Spleen (tissue), 7 donors: ENCODE data around the gene LDB2.

Source experiments
- POLR2A ChIP-seq, 3 donors: fragments of 450-650 bp; IDR thresholded peaks; one replicate each; pipeline ENCODE4 v1.5.1; 2017; ENCODE audit warnings: antibody characterized with exemption in 3 of 3, mild to moderate bottlenecking in 1 of 3
- TF ChIP-seq, protein P1 (sequence below), 11 experiments: fragments of 200-600 bp in 7 of 11; fragments of 450-650 bp in 4 of 11; sonication (generic) in 4 of 11; IDR thresholded peaks in 8 of 11; conservative IDR thresholded peaks in 3 of 11; 1 replicate in 7 of 11; 2 replicates in 4 of 11; pipeline versions ENCODE4 v1.4.0 to v1.8.0; 2016 to 2021; ENCODE audit warnings: antibody characterized with exemption in 11 of 11, inconsistent platforms in 4 of 11, mild to moderate bottlenecking in 1 of 11
- donor health status: DM: no; HTN: no; CAD: no; lungs with moderate emphysema.
- donor health status: DM: no; HTN: no; CAD: no.
- donor health status: DM: no; HTN: no; CAD: no.

DNA sequence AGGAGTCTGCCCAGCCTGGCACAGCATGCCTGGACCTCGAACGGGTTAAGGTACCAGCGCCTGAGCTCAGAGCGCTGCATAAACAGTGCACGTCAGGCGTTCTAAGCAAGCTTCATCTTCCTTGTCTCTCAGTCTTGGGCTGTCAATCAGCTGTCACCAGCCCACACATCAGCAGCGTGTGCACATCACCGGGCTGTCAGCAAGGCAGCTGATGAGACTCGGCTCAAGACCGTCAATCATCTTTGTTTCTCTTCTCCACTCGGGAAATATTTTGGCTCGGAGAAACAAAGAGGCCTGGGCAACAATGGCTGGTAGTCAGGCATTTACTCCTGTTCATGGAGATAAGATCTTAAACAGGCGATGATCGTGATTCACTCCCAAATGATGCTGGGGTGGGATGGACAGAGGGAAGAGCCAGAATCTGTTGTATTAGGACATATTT is 141.3 kb downstream of the LDB2 start:
- TF ChIP-seq, protein P1, sequence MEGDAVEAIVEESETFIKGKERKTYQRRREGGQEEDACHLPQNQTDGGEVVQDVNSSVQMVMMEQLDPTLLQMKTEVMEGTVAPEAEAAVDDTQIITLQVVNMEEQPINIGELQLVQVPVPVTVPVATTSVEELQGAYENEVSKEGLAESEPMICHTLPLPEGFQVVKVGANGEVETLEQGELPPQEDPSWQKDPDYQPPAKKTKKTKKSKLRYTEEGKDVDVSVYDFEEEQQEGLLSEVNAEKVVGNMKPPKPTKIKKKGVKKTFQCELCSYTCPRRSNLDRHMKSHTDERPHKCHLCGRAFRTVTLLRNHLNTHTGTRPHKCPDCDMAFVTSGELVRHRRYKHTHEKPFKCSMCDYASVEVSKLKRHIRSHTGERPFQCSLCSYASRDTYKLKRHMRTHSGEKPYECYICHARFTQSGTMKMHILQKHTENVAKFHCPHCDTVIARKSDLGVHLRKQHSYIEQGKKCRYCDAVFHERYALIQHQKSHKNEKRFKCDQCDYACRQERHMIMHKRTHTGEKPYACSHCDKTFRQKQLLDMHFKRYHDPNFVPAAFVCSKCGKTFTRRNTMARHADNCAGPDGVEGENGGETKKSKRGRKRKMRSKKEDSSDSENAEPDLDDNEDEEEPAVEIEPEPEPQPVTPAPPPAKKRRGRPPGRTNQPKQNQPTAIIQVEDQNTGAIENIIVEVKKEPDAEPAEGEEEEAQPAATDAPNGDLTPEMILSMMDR (IDR thresholded peaks at IDR 0.05 in 8 of 11, conservative IDR thresholded peaks at IDR 0.05 in 3 of 11), result no peak
- no peak for TF ChIP-seq POLR2A (IDR thresholded peaks at IDR 0.05)
